Stimulated activated CD8-positive, alpha-beta memory T cell treated with anti-CD3 and anti-CD28 coated beads, Interleukin-7, amount 100 ng/mL, for 24 hours (primary cell): ENCODE measurements around the gene THOP1.

Experiments
- DNase-seq: peaks from one replicate; pipeline ENCODE4 v3.0.0-alpha.2; 2020; ENCODE audit warnings: low read depth

Gene THOP1

GRCh38 chr19:2762783-2763496 is 22.4 kb upstream of the THOP1 start:
- DNase-seq: no peak

- DNase-seq: no peak
Measured at GRCh38 chr19:2763687-2764086, 21.6 kb upstream of the THOP1 start.

GRCh38 chr19:2764945-2765344 is 20.4 kb upstream of the THOP1 start:
- no peak for DNase-seq

- no peak for DNase-seq
Measured at GRCh38 chr19:2765376-2765775, 19.9 kb upstream of the THOP1 start.

GRCh38 chr19:2766594-2767372 is 18.5 kb upstream of the THOP1 start:
- DNase-seq: no peak

GRCh38 chr19:2767688-2768087 is 17.6 kb upstream of the THOP1 start:
- DNase-seq: no peak

- DNase-seq: no peak
Measured at GRCh38 chr19:2768365-2769132, 16.8 kb upstream of the THOP1 start.

- no peak for DNase-seq
Measured at GRCh38 chr19:2769218-2769617, 16.1 kb upstream of the THOP1 start.

- no peak for DNase-seq
Measured at GRCh38 chr19:2770055-2771013, 15.0 kb upstream of the THOP1 start.

- no peak for DNase-seq
Measured at GRCh38 chr19:2771786-2772674, 13.3 kb upstream of the THOP1 start.

GRCh38 chr19:2774083-2774679 is 11.1 kb upstream of the THOP1 start:
- no peak for DNase-seq

GRCh38 chr19:2774953-2775555 is 10.2 kb upstream of the THOP1 start:
- no peak for DNase-seq

- peak; percentile 45 for DNase-seq
Measured at GRCh38 chr19:2775556-2776430, 9.5 kb upstream of the THOP1 start.

GRCh38 chr19:2777952-2778683 is 7.2 kb upstream of the THOP1 start:
- DNase-seq: no peak

GRCh38 chr19:2779121-2779740 is 6.1 kb upstream of the THOP1 start:
- DNase-seq: no peak

- no peak for DNase-seq
Measured at GRCh38 chr19:2780284-2780683, 5.0 kb upstream of the THOP1 start.

GRCh38 chr19:2782329-2782935 is 2.9 kb upstream of the THOP1 start:
- peak; percentile 8 for DNase-seq
